H1 (cell line): ENCODE measurements around the gene TUBGCP3. TPM values are rescaled to one million over a fixed set of nuclear protein-coding genes. Genes with fewer than 3 reads are reported as not detected.

ENCODE experiments used
- CTCF ChIA-PET: fragments of 300-600 bp; sonication (Branson Sonifier 250); formaldehyde crosslinking; loops from one replicate; lab custom pipeline; 2021; ENCODE audit not compliant: partially characterized antibody; lab: Charles Lee
- POLR2A ChIA-PET: fragments of 300-600 bp; sonication (Branson Sonifier 250); formaldehyde crosslinking; loops from one replicate; lab custom pipeline; 2021; ENCODE audit warnings: inconsistent platforms; ENCODE audit not compliant: partially characterized antibody; lab: Charles Lee
- DNase-seq, 2 experiments: peaks; one replicate each; pipeline versions ENCODE4 v3.0.0 to v3.0.0-alpha.2; 2010 to 2022; ENCODE audit warnings: low spot score in 2 of 2, low read depth in 1 of 2, mixed read lengths in 1 of 2
- FAIRE-seq: peaks from 2 replicates; lab custom pipeline; 2011; peaks lifted over from hg19 to GRCh38; lab: Jason Lieb, UNC
- H2AFZ ChIP-seq: 2 replicates; pipeline ENCODE4 v1.8.1; 2012; ENCODE audit warnings: low read length, inconsistent platforms
- H2AK5ac ChIP-seq: 2 replicates; pipeline ENCODE4 v1.6.1; 2013; ENCODE audit warnings: low read depth, low read length
- H2BK120ac ChIP-seq: replicated peaks from 2 replicates; pipeline ENCODE3; 2013; ENCODE audit warnings: low read depth, low read length, inconsistent platforms
- H2BK12ac ChIP-seq: 2 replicates; pipeline ENCODE4 v1.6.1; 2013; ENCODE audit warnings: low read depth, low read length
- H2BK15ac ChIP-seq: 2 replicates; pipeline ENCODE4 v1.6.1; 2013; ENCODE audit warnings: low read length
- H2BK20ac ChIP-seq: 2 replicates; pipeline ENCODE4 v1.6.1; 2013; ENCODE audit warnings: low read length
- H2BK5ac ChIP-seq: 2 replicates; pipeline ENCODE4 v1.6.1; 2013; ENCODE audit warnings: low read depth, low read length
- H3K14ac ChIP-seq: 2 replicates; pipeline ENCODE4 v1.6.1; 2013; ENCODE audit warnings: inconsistent platforms; ENCODE audit not compliant: insufficient read length
- H3K18ac ChIP-seq: 2 replicates; pipeline ENCODE4 v1.6.1; 2013; ENCODE audit warnings: low read length; ENCODE audit errors: extremely low read depth
- H3K23ac ChIP-seq: 2 replicates; pipeline ENCODE4 v1.6.1; 2013; ENCODE audit warnings: inconsistent platforms; ENCODE audit not compliant: insufficient read length
- H3K23me2 ChIP-seq: 2 replicates; pipeline ENCODE4 v1.6.1; 2013; ENCODE audit warnings: low read depth, low read length
- H3K27ac ChIP-seq: 2 replicates; pipeline ENCODE4 v1.6.1; 2011; ENCODE audit warnings: low read depth, low read length, inconsistent platforms
- H3K27me3 ChIP-seq, 4 experiments: replicated peaks in 1 of 4; 1 replicate in 1 of 4; 2 replicates in 3 of 4; pipeline versions ENCODE4 v1.6.1 to v1.8.1; 2011 to 2013; ENCODE audit warnings: low read length in 3 of 4, mild to moderate bottlenecking in 3 of 4, inconsistent platforms in 2 of 4, mixed read lengths in 2 of 4, moderate library complexity in 1 of 4; ENCODE audit not compliant: control insufficient read depth in 3 of 4, insufficient read depth in 3 of 4; ENCODE audit errors: extremely low read depth in 1 of 4
- H3K36me3 ChIP-seq, 4 experiments: 2 replicates each; pipeline versions ENCODE4 v1.6.1 to v1.8.1; 2011 to 2013; ENCODE audit warnings: mild to moderate bottlenecking in 4 of 4, low read length in 3 of 4, moderate library complexity in 2 of 4, control low read depth in 1 of 4, inconsistent platforms in 1 of 4; ENCODE audit not compliant: insufficient read depth in 4 of 4, control insufficient read depth in 2 of 4
- H3K4ac ChIP-seq: replicated peaks from 2 replicates; pipeline ENCODE3; 2013; ENCODE audit warnings: low read length, low read depth, mixed read lengths, inconsistent platforms; ENCODE audit not compliant: insufficient read length
- H3K4me1 ChIP-seq, 4 experiments: replicated peaks in 1 of 4; 1 replicate in 1 of 4; 2 replicates in 3 of 4; pipeline versions ENCODE4 v1.6.1 to v1.8.1; 2011 to 2013; ENCODE audit warnings: low read length in 3 of 4, inconsistent platforms in 2 of 4, mixed read lengths in 1 of 4; ENCODE audit not compliant: insufficient read depth in 4 of 4, control insufficient read depth in 3 of 4
- H3K4me2 ChIP-seq, 2 experiments: 2 replicates each; pipeline versions ENCODE4 v1.6.1 to v1.8.1; 2011 to 2013; ENCODE audit warnings: low read depth in 2 of 2, low read length in 2 of 2, control low read depth in 1 of 2, inconsistent platforms in 1 of 2, mild to moderate bottlenecking in 1 of 2; ENCODE audit not compliant: insufficient read depth in 1 of 2
- H3K4me3 ChIP-seq, 4 experiments: fragments of 200-600, 300-600 bp in 1 of 4; sonication (generic), shearing (Covaris generic), sonication (Bioruptor Twin) in 1 of 4; 2 replicates each; pipeline versions ENCODE4 v1.5.1 to v1.8.1; 2011 to 2016; ENCODE audit warnings: low read length in 4 of 4, low read depth in 3 of 4, control low read depth in 2 of 4, inconsistent platforms in 2 of 4, mild to moderate bottlenecking in 2 of 4, mixed read lengths in 1 of 4, moderate library complexity in 1 of 4; ENCODE audit not compliant: insufficient read depth in 2 of 4; ENCODE audit errors: extremely low read depth in 1 of 4
- H3K56ac ChIP-seq: replicated peaks from 2 replicates; pipeline ENCODE3; 2013; ENCODE audit warnings: low read depth, mild to moderate bottlenecking, mixed read lengths, low read length, inconsistent platforms; ENCODE audit not compliant: insufficient read length
- H3K79me1 ChIP-seq: 2 replicates; pipeline ENCODE4 v1.6.1; 2013; ENCODE audit warnings: low read depth, low read length, control low read depth
- H3K79me2 ChIP-seq, 2 experiments: 2 replicates each; pipeline versions ENCODE4 v1.6.1 to v1.8.1; 2012 to 2013; ENCODE audit warnings: low read length in 2 of 2, mild to moderate bottlenecking in 2 of 2, inconsistent platforms in 1 of 2; ENCODE audit not compliant: insufficient read depth in 2 of 2, control insufficient read depth in 1 of 2
- H3K9ac ChIP-seq, 4 experiments: replicated peaks in 1 of 4; 1 replicate in 1 of 4; 2 replicates in 3 of 4; pipeline versions ENCODE4 v1.6.1 to v1.8.1; 2011 to 2013; ENCODE audit warnings: low read depth in 3 of 4, low read length in 3 of 4, control low read depth in 2 of 4, mild to moderate bottlenecking in 2 of 4, moderate library complexity in 2 of 4, inconsistent platforms in 1 of 4; ENCODE audit errors: extremely low read depth in 1 of 4
- H3K9me3 ChIP-seq, 2 experiments: 2 replicates each; pipeline versions ENCODE4 v1.6.1 to v1.8.1; 2012 to 2013; ENCODE audit warnings: mild to moderate bottlenecking in 2 of 2, moderate library complexity in 2 of 2, control low read depth in 1 of 2, inconsistent platforms in 1 of 2, low read depth in 1 of 2, low read length in 1 of 2, mixed read lengths in 1 of 2; ENCODE audit not compliant: insufficient read depth in 2 of 2
- H4K20me1 ChIP-seq, 2 experiments: replicated peaks in 1 of 2; 2 replicates each; pipeline versions ENCODE3 to v1.8.1; 2011 to 2013; ENCODE audit warnings: inconsistent platforms in 2 of 2, low read length in 2 of 2, mild to moderate bottlenecking in 1 of 2; ENCODE audit not compliant: insufficient read depth in 2 of 2, control insufficient read depth in 1 of 2
- H4K5ac ChIP-seq: 2 replicates; pipeline ENCODE4 v1.6.1; 2013; ENCODE audit warnings: low read length, low read depth, mixed read lengths, inconsistent platforms; ENCODE audit not compliant: insufficient read length
- H4K8ac ChIP-seq: 2 replicates; pipeline ENCODE4 v1.8.0; 2013; ENCODE audit warnings: mild to moderate bottlenecking, moderate library complexity, low read length, inconsistent platforms; ENCODE audit not compliant: insufficient read depth; ENCODE audit errors: extremely low read depth
- H4K91ac ChIP-seq: replicated peaks from 2 replicates; pipeline ENCODE3; 2013; ENCODE audit warnings: low read length, mixed read lengths, inconsistent platforms; ENCODE audit not compliant: insufficient read length
- GABPA ChIP-seq: IDR thresholded peaks from 2 replicates; pipeline ENCODE4 v1.6.1; 2011; ENCODE audit warnings: mild to moderate bottlenecking, low read length, moderate library complexity, borderline replicate concordance; ENCODE audit not compliant: insufficient read depth
- MAFK ChIP-seq: IDR thresholded peaks from 2 replicates; pipeline ENCODE4 v1.6.1; 2012; ENCODE audit warnings: low read depth, mild to moderate bottlenecking, improper control_type of control experiment, low read length
- USF2 ChIP-seq: IDR thresholded peaks from 2 replicates; pipeline ENCODE4 v1.6.1; 2011; ENCODE audit warnings: low read length, improper control_type of control experiment
- WGBS, 2 experiments: shearing (Covaris generic) in 1 of 2; methylation state at CpG; one replicate each; pipeline versions ENCODE4 v1.1.6 to v1.1.7; 2013 to 2015; ENCODE audit warnings: low lambda C conversion rate in 2 of 2, mixed read lengths in 2 of 2, inconsistent platforms in 1 of 2, low coverage in 1 of 2, missing lambda C conversion rate in 1 of 2; ENCODE audit not compliant: insufficient replicate concordance in 2 of 2, insufficient coverage in 1 of 2, insufficient read length in 1 of 2; ENCODE audit errors: extremely low coverage in 1 of 2, missing lambda C conversion rate in 1 of 2; 5-methylcytosine and 5-hydroxymethylcytosine counted together
- polyA plus RNA-seq, 7 experiments: library from polyadenylated mRNA; depleted of rRNA in 3 of 7; stranded (reverse) in 5 of 7; unstranded in 2 of 7; fragments of >200 nt in 5 of 7; fragments of 200-250 nt in 2 of 7; gene quantifications; 1 replicate in 5 of 7; 2 replicates in 1 of 7; 4 replicates in 1 of 7; pipeline versions ENCODE4 v1.2.1 to v1.2.3, GENCODE V29; 2011 to 2013; ENCODE audit warnings: missing spikeins in 2 of 7, mixed read lengths in 2 of 7
- total RNA-seq: library from RNA; stranded (reverse); fragmentation: NEBNext Ultra II Directional; extraction: Animal tissue kit (Norgen Biotek cat#: 25700); gene quantifications from 2 replicates; pipeline ENCODE4 v1.2.1, GENCODE V29; 2021

The TUBGCP3 gene
- total and polyA plus RNA-seq, 2 of the 8 experiments (the other 6 are each of a cell fraction or from before 2014, with no cell fraction given): 27.0 to 31.7 TPM

- peaks cover 0 to 4% (median 1%) of the 10 kb centered on the region in 4 experiments; a peak in 2 of 7 replicates for H3K4me1 ChIP-seq
- H4K5ac ChIP-seq: no peak overlapping the region
- H3K4ac ChIP-seq: no peak overlapping the region
- no peaks in the 10 kb centered on the region for H3K79me2 ChIP-seq
- H2AK5ac ChIP-seq: no peak overlapping the region
- no peak overlapping the region for H2BK20ac ChIP-seq
- H3K4me2 ChIP-seq: no peak overlapping the region
- H4K91ac ChIP-seq: no peak overlapping the region
- peak in 1 of 2 experiments; percentile 38 for DNase-seq
- H3K18ac ChIP-seq: no peak overlapping the region
- H2AFZ ChIP-seq: no peak overlapping the region
- H2BK120ac ChIP-seq: no peak overlapping the region
- H3K79me1 ChIP-seq: no peaks in the 10 kb centered on the region
- H4K20me1 ChIP-seq: no peaks in the 10 kb centered on the region
- H3K27me3 ChIP-seq: peaks cover 0 to 3% (median under 1%) of the 10 kb centered on the region in 4 experiments; a peak in 3 of 7 replicates
- FAIRE-seq: no peak
- H3K14ac ChIP-seq: no peak overlapping the region
- POLR2A ChIA-PET: interaction anchor here (1.0 kb wide), 1 partner anchor 218 kb away, joined by 3 read pairs; no protein-coding TSS in a partner anchor
- no peak overlapping the region for H4K8ac ChIP-seq
- 85% methylated on average over 40 of the region's 42 CpGs; no CpG with 5 or more reads in 1 of the 2 experiments for WGBS, 2 experiments
- no peak overlapping the region for H3K56ac ChIP-seq
- H2BK5ac ChIP-seq: no peak overlapping the region
- no peak overlapping the region for H3K27ac ChIP-seq
- no peak overlapping the region for H3K23ac ChIP-seq
- H3K23me2 ChIP-seq: no peaks in the 10 kb centered on the region
- CTCF ChIA-PET: interaction anchor here (0.6 to 5.2 kb wide), 54 partner anchors 8 to 970 kb away, joined by 3 to 51 read pairs (median 5); partner anchors contain the start of gene SOX1
- H2BK15ac ChIP-seq: no peak overlapping the region
- no peaks in the 10 kb centered on the region for H3K36me3 ChIP-seq
- no peaks in the 10 kb centered on the region for H3K9me3 ChIP-seq
- H3K4me3 ChIP-seq: no peak overlapping the region
- H2BK12ac ChIP-seq: no peak overlapping the region
- no peak overlapping the region for H3K9ac ChIP-seq
- no peak for TF ChIP-seq MAFK
- no peak for TF ChIP-seq GABPA
- no peak for TF ChIP-seq USF2
Measured at GRCh38 chr13:112444416-112445399, 143.2 kb downstream of the TUBGCP3 start.
